GM10248 (cell line): ENCODE results near the gene GAN.
"Not testable (repeated sequence)": the region's sequence is repeated elsewhere in the genome, so short reads cannot be mapped to it uniquely, and the experiment has no call there.

Source experiments
- CTCF ChIA-PET: fragments of 300-600 bp; sonication (Branson Sonifier 250); formaldehyde crosslinking; extraction: SDS; loops from one replicate; lab custom pipeline; 2021; ENCODE audit warnings: antibody characterized with exemption; lab: Yijun Ruan, JAX
- POLR2A ChIA-PET: fragments of 350-650 bp; sonication (Branson Sonifier 250); formaldehyde crosslinking; extraction: SDS; loops from one replicate; lab custom pipeline; 2020; ENCODE audit warnings: antibody characterized with exemption; lab: Yijun Ruan, JAX
- DNase-seq: peaks from one replicate; pipeline ENCODE4 v3.0.0; 2012; ENCODE audit errors: extremely low spot score
- CTCF ChIP-seq: IDR thresholded peaks from 2 replicates; pipeline ENCODE4 v1.5.1; 2012; ENCODE audit warnings: mild to moderate bottlenecking, low read depth; ENCODE audit errors: extremely low read depth, missing control alignments, control extremely low read depth

Gene GAN

GRCh38 chr16:81335669-81336068 lies 20.9 kb downstream of the GAN start:
- no peak for TF ChIP-seq CTCF
- ChIA-PET CTCF (no interaction called here), POLR2A (no interaction called here)
- DNase-seq, result peak; percentile 22

- ChIA-PET CTCF (no interaction called here), POLR2A (no interaction called here)
- TF ChIP-seq CTCF, result no peak
- no peak for DNase-seq
Observed at GRCh38 chr16:81337097-81337496, 22.3 kb downstream of the GAN start.

GRCh38 chr16:81345172-81345571 lies 30.4 kb downstream of the GAN start:
- DNase-seq, POLR2A ChIA-PET, CTCF ChIA-PET: not testable (repeated sequence)

- no peak for DNase-seq
- no peak for TF ChIP-seq CTCF
- POLR2A ChIA-PET, result no interaction called here
- CTCF ChIA-PET, result no interaction called here
Observed at GRCh38 chr16:81347425-81347824, 32.7 kb downstream of the GAN start.

- CTCF ChIA-PET, result interaction anchor here (1.3 kb wide), 1 partner anchor 34 kb away, joined by 3 read pairs; no protein-coding TSS in a partner anchor
- DNase-seq, result no peak
- POLR2A ChIA-PET, result no interaction called here
- TF ChIP-seq CTCF, result no peak
Observed at GRCh38 chr16:81349608-81350305, 35.0 kb downstream of the GAN start.

GRCh38 chr16:81350306-81350615 lies 35.5 kb downstream of the GAN start:
- TF ChIP-seq CTCF, result no peak
- POLR2A ChIA-PET, result no interaction called here
- CTCF ChIA-PET, result interaction anchor here (1.2 to 1.4 kb wide), 2 partner anchors 16 to 17 kb away, joined by 3 to 4 read pairs; no protein-coding TSS in a partner anchor
- no peak for DNase-seq

- no peak for TF ChIP-seq CTCF
- no peak for DNase-seq
- ChIA-PET CTCF (interaction anchor here (0.8 to 2.7 kb wide), 2 partner anchors 9 to 12 kb away, joined by 3 to 25 read pairs; no protein-coding TSS in a partner anchor), POLR2A (no interaction called here)
Observed at GRCh38 chr16:81353895-81354294, 39.1 kb downstream of the GAN start.
